Measurements from ENCODE around the gene DPEP1.

DPEP1 gene

GRCh38 chr16:89620406-89620841 is 7.0 kb downstream of the DPEP1 start:
- no peaks in the 10 kb centered on the region for H4K20me1 ChIP-seq (ENCODE audit: insufficient read depth, low read length)
- no peaks in the 10 kb centered on the region for H3K27me3 ChIP-seq (ENCODE audit: low read depth, low read length)
- TF ChIP-seq EZH2phosphoT487 (IDR thresholded peaks at IDR 0.05; ENCODE audit: low read depth) (no peak), CTCF (IDR thresholded peaks at IDR 0.05; ENCODE audit: low read depth, low read length) (no peak)
- no peak overlapping the region for H3K4me2 ChIP-seq (ENCODE audit: low read length)
- no peaks in the 10 kb centered on the region for H3K36me3 ChIP-seq (replicated peaks; ENCODE audit: low read depth, low read length)
- no peak overlapping the region for H3K4me3 ChIP-seq (ENCODE audit: low read length)
- no peaks in the 10 kb centered on the region for H3K79me2 ChIP-seq (ENCODE audit: low read length)
- H3K27ac ChIP-seq (ENCODE audit: low read length) = no peak overlapping the region
- no peaks in the 10 kb centered on the region for H3K4me1 ChIP-seq (ENCODE audit: low read length)
- no peaks in the 10 kb centered on the region for H3K9me3 ChIP-seq (ENCODE audit: insufficient read depth, low read length)
- H3K9ac ChIP-seq (ENCODE audit: low read length) = no peak overlapping the region
- H2AFZ ChIP-seq (ENCODE audit: low read depth, low read length) = no peak overlapping the region

GRCh38 chr16:89621136-89621697 is 7.8 kb downstream of the DPEP1 start:
- Histone ChIP-seq H3K9me3 (ENCODE audit: insufficient read depth, low read length) (no peaks in the 10 kb centered on the region), H3K4me1 (ENCODE audit: low read length) (no peaks in the 10 kb centered on the region), H3K9ac (ENCODE audit: low read length) (no peak overlapping the region), H4K20me1 (ENCODE audit: insufficient read depth, low read length) (no peaks in the 10 kb centered on the region), H3K27me3 (ENCODE audit: low read depth, low read length) (no peaks in the 10 kb centered on the region), H3K27ac (ENCODE audit: low read length) (no peak overlapping the region), H3K4me2 (ENCODE audit: low read length) (no peak overlapping the region), H3K36me3 (replicated peaks; ENCODE audit: low read depth, low read length) (no peaks in the 10 kb centered on the region), H3K4me3 (ENCODE audit: low read length) (no peak overlapping the region), H3K79me2 (ENCODE audit: low read length) (no peaks in the 10 kb centered on the region), H2AFZ (ENCODE audit: low read depth, low read length) (no peak overlapping the region)
- no peak for TF ChIP-seq EZH2phosphoT487 (IDR thresholded peaks at IDR 0.05; ENCODE audit: low read depth)
- TF ChIP-seq CTCF (IDR thresholded peaks at IDR 0.05; ENCODE audit: low read depth, low read length) = no peak

GRCh38 chr16:89621698-89622409 is 8.4 kb downstream of the DPEP1 start:
- TF ChIP-seq EZH2phosphoT487 (IDR thresholded peaks at IDR 0.05; ENCODE audit: low read depth) (no peak), CTCF (IDR thresholded peaks at IDR 0.05; ENCODE audit: low read depth, low read length) (no peak)
- Histone ChIP-seq H3K27ac (ENCODE audit: low read length) (no peak overlapping the region), H3K4me1 (ENCODE audit: low read length) (no peaks in the 10 kb centered on the region), H3K4me2 (ENCODE audit: low read length) (no peak overlapping the region), H2AFZ (ENCODE audit: low read depth, low read length) (no peak overlapping the region), H3K9me3 (ENCODE audit: insufficient read depth, low read length) (no peaks in the 10 kb centered on the region), H4K20me1 (ENCODE audit: insufficient read depth, low read length) (no peaks in the 10 kb centered on the region), H3K4me3 (ENCODE audit: low read length) (no peak overlapping the region), H3K79me2 (ENCODE audit: low read length) (no peaks in the 10 kb centered on the region), H3K27me3 (ENCODE audit: low read depth, low read length) (no peaks in the 10 kb centered on the region), H3K36me3 (replicated peaks; ENCODE audit: low read depth, low read length) (no peaks in the 10 kb centered on the region), H3K9ac (ENCODE audit: low read length) (no peak overlapping the region)

GRCh38 chr16:89623511-89624261 is 10.2 kb downstream of the DPEP1 start:
- Histone ChIP-seq H3K36me3 (replicated peaks; ENCODE audit: low read depth, low read length) (no peaks in the 10 kb centered on the region), H3K27me3 (ENCODE audit: low read depth, low read length) (no peaks in the 10 kb centered on the region), H3K27ac (ENCODE audit: low read length) (no peak overlapping the region), H3K79me2 (ENCODE audit: low read length) (no peaks in the 10 kb centered on the region), H3K4me1 (ENCODE audit: low read length) (no peaks in the 10 kb centered on the region), H3K4me3 (ENCODE audit: low read length) (no peak overlapping the region), H3K9me3 (ENCODE audit: insufficient read depth, low read length) (no peaks in the 10 kb centered on the region), H3K9ac (ENCODE audit: low read length) (no peak overlapping the region), H2AFZ (ENCODE audit: low read depth, low read length) (no peak overlapping the region), H3K4me2 (ENCODE audit: low read length) (no peak overlapping the region), H4K20me1 (ENCODE audit: insufficient read depth, low read length) (no peaks in the 10 kb centered on the region)
- no peak for TF ChIP-seq EZH2phosphoT487 (IDR thresholded peaks at IDR 0.05; ENCODE audit: low read depth)
